Muscle of arm (tissue), 12 donors: ENCODE measurements around the gene CTNNAL1. TPM values are rescaled to one million over a fixed set of nuclear protein-coding genes. Genes with fewer than 3 reads are reported as not detected.

Experiments
- polyA plus RNA-seq, 12 donors: library from polyadenylated mRNA; unstranded; fragments of 120-200 nt; gene quantifications; one replicate each; pipeline ENCODE4 v1.2.1, GENCODE V29; 2013; ENCODE audit not compliant: insufficient read length in 12 of 12

Gene CTNNAL1
- polyA plus RNA-seq, 12 donors: 25.4 to 35.1 (median 31.2) TPM; not detected in 1

Other genes with a start within 250 kb of the CTNNAL1 start
- gene ACTL7B, start 157.5 kb downstream of the CTNNAL1 start, polyA plus RNA-seq: not detected
- gene ACTL7A, start 151.2 kb downstream of the CTNNAL1 start, polyA plus RNA-seq: not detected
- 10 to 100 TPM in 11 of 12 donors, not detected in 1; 20.2 to 45.0 (median 32.8) TPM for gene ELP1, start 79.4 kb downstream of the CTNNAL1 start, polyA plus RNA-seq
- gene ABITRAM, start 79.1 kb downstream of the CTNNAL1 start, polyA plus RNA-seq: 10 to 100 TPM in 11 of 12 donors, not detected in 1; 10.3 to 37.7 (median 14.8) TPM
- gene TMEM245, start 106.4 kb upstream of the CTNNAL1 start, polyA plus RNA-seq: 100 to 1,000 TPM in 1 of 12 donors, 10 to 100 TPM in 11; 31.1 to 276 (median 48.3) TPM
- gene FRRS1L, start 153.8 kb upstream of the CTNNAL1 start, polyA plus RNA-seq: 1 to 10 TPM in 9 of 12 donors, under 1 TPM in 2, not detected in 1; 0.60 to 6.6 (median 1.6) TPM